ENCODE data around the gene SPANXB1.
"Not testable (repeated sequence)": the region's sequence is repeated elsewhere in the genome, so short reads cannot be mapped to it uniquely, and the experiment has no call there.

Gene SPANXB1, protein sequence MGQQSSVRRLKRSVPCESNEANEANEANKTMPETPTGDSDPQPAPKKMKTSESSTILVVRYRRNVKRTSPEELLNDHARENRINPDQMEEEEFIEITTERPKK

DNA sequence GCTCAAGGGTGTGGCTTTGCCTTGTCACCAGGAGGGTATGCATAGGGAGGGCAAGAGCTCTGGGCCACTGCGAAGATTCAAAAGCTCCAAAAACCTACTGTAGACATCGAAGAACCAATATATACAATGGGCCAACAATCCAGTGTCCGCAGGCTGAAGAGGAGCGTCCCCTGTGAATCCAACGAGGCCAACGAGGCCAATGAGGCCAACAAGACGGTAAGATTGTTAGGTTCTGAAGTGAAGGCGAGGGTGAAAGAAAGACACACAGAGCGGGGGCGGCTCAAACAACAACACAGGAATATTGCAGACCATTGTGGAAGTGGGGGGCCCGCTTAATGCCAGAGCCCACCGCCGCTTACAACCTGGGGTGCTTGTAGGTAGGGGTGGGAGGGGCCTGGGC is at the start of gene SPANXB1:
TSS of gene SPANXB1 (plus strand) at position 27 of the 400 bp plus-strand sequence. CDS start at position 127, 100 bp downstream.
- DNase-seq (ENCODE audit: low read depth); H3K4me3 ChIP-seq (ENCODE audit: low read depth, low read length): not testable (repeated sequence)

DNA sequence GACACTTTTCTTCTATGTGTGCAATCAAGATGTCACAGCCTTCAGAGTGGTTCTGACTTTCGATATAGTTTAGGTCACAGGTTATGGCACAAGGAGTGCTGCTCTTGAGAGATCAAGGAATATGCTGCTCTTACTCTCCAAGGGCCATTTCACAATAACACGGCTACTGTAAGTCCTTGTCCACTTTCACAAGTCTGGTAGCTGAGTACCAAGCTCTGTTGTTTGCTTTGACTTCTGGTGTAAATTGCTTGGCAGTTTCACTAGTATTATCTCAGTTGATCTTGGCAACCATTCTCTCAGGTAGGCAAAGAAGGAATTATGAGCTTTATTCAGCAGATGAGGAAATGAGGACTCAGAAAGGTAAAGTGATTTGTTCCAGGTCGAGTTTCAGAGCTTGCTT is 35.4 kb upstream of the SPANXB1 start:
- H3K4me3 ChIP-seq (ENCODE audit: low read depth, low read length): no peak overlapping the region
- no peak for DNase-seq (ENCODE audit: low read depth)
- TF ChIP-seq, protein P1, sequence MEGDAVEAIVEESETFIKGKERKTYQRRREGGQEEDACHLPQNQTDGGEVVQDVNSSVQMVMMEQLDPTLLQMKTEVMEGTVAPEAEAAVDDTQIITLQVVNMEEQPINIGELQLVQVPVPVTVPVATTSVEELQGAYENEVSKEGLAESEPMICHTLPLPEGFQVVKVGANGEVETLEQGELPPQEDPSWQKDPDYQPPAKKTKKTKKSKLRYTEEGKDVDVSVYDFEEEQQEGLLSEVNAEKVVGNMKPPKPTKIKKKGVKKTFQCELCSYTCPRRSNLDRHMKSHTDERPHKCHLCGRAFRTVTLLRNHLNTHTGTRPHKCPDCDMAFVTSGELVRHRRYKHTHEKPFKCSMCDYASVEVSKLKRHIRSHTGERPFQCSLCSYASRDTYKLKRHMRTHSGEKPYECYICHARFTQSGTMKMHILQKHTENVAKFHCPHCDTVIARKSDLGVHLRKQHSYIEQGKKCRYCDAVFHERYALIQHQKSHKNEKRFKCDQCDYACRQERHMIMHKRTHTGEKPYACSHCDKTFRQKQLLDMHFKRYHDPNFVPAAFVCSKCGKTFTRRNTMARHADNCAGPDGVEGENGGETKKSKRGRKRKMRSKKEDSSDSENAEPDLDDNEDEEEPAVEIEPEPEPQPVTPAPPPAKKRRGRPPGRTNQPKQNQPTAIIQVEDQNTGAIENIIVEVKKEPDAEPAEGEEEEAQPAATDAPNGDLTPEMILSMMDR (conservative IDR thresholded peaks at IDR 0.05; ENCODE audit: low read depth, low read length): no peak

DNA sequence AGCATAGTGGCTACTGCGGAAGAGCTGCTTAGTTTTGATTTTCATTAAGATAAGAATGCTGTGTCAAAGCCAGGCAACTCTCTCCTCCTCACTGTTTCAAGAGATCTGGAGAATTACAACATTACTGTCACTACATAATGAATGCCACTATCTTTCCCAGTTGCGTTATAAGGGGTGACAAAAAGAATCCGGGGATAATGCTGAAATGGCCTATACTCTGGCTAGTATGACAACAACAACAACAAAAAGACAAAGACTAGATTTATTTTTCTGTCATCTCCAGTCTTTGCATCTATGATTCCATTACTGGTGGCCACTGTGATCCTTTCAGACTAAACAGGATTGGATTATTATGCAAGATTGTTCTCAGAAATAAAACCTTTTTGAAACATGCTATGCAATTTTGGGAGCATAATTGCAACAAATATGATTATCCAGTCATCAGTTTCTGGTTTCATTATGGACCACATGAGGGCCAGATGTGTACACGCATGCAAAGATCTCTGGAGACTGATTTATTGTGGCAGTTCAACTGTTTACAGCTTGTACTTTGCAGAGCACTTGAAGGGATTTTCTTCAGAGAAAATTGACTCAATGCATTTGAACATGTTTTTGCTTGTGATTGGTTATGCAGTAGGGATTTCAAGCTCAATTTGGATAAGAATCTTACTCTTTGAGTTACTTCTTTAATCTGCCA is 31.1 kb upstream of the SPANXB1 start:
- TF ChIP-seq, protein P1 (conservative IDR thresholded peaks at IDR 0.05; ENCODE audit: low read depth, low read length): no peak

DNA sequence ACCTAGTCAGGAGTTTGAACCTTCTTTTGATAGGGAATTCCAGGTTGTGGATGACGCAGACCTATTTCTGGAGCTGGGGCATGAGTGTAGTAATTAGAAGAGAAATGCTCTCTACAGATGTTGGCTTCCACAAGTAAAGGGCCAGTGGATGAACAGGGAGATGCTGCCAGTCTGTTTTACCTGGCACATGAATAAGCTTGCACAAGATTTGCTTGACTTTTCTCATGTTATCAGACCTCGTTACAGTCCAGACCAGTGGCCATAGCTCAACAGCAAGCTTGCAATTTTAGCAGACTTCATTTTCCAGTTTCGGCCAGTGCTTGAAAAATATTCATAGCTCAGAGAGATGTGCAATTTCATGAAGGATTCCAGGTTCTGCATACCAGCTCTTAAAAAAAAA is 26.9 kb upstream of the SPANXB1 start:
- no peak for DNase-seq (ENCODE audit: low read depth)
- H3K4me3 ChIP-seq (ENCODE audit: low read depth, low read length): no peak overlapping the region
- TF ChIP-seq, protein P1 (conservative IDR thresholded peaks at IDR 0.05; ENCODE audit: low read depth, low read length): no peak

More for the DNA sequence above, 31.1 kb upstream of the SPANXB1 start:
- DNase-seq (ENCODE audit: low read depth): no peak
- no peak overlapping the region for H3K4me3 ChIP-seq (ENCODE audit: low read depth, low read length)

DNA sequence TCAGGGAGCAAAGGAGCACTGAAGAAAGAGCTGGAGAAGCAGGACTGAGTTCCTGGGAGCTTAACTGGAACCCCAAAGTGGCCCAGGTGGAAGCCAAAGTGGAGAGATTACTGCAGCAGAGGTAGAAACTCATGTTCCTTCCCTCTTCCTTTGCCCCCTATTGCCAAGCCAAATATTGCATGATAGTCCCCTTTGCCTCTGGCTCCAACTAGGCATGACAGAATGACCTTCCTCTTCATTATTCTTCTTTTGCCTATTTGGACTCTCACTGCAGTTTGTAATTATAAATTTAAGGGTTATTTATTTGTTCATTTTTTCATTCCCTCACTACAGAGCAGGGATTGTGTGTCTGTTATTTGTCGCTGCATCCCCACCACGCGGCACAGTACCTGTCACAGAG is 22.1 kb upstream of the SPANXB1 start:
- H3K4me3 ChIP-seq (ENCODE audit: low read depth, low read length): no peak overlapping the region
- TF ChIP-seq, protein P1 (conservative IDR thresholded peaks at IDR 0.05; ENCODE audit: low read depth, low read length): no peak
- no peak for DNase-seq (ENCODE audit: low read depth)

DNA sequence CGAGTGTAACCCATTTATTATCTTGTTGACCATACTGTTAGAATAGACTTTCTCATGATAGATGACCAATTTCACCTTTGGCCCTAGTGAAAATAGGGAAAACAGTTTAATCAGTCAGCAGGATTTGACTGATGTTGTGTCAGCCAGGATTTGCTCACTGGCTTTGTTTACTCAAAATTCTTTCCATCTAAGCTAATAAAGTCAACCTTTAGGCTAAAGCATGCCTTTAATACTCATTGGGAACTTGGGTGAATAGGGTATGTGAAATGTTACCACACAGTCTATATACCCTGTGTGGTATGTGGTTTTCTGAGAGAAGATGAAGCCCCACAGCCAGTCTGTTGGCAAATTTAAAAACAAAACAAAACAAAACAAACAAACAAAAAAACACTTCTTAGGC is 18.7 kb upstream of the SPANXB1 start:
- TF ChIP-seq, protein P1 (conservative IDR thresholded peaks at IDR 0.05; ENCODE audit: low read depth, low read length): no peak
- no peak for DNase-seq (ENCODE audit: low read depth)
- H3K4me3 ChIP-seq (ENCODE audit: low read depth, low read length): no peak overlapping the region

DNA sequence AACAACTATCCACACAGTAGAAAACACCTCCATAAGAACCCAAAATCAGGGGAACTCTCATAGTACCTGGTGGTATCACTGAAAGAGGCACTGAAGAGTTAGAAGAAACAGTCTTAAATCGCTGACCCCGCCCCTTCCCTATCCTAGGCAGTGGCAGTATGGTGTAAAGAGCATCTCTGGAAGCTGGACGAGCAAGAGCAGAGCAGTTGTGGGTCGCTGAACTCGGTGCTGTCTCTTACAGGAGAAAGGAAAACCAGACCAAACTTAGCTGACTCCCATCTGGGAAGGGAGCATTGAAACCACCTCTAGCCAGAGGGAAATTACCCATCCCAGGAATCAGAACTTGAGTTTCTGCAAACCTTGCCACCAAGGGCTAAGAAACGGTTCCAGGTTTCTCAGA is 2.8 kb downstream of the SPANXB1 start:
- not testable (repeated sequence) for DNase-seq (ENCODE audit: low read depth)

DNA sequence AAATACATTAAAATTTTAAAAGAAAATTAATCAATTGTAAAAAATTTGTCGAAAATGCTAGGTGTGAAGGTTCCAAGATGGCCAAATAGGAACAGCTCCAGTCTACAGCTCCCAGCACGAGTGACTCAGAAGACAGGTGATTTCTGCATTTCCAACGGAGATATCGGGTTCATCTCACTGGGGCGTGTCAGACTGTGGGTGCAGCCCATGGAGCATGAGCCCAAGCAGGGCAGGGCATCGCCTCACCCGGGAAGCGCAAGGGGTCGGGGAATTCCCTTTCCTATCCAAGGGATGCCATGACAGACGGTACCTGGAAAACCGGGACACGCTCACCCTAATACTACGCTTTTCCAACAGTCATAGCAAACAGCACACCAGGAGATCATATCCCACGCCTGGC is 41.9 kb downstream of the SPANXB1 start:
- not testable (repeated sequence) for DNase-seq (ENCODE audit: low read depth)

More for the DNA sequence above, 2.8 kb downstream of the SPANXB1 start:
- H3K4me3 ChIP-seq (ENCODE audit: low read depth, low read length): not testable (repeated sequence)

DNA sequence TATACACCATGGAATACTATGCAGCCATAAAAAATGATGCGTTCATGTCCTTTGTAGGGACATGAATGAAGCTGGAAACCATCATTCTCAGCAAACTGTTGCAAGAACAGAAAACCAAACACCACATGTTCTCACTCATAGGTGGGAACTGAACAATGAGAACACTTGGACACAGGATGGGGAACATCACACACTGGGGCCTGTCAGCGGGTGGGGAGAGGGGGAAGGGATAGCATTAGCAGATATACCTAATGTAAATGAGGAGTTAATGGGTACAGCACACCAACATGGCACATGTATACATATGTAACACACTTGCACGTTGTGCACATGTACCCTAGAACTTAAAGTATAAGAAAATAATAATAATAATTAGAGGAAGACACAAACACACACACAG is 47.5 kb downstream of the SPANXB1 start:
- not testable (repeated sequence) for H3K4me3 ChIP-seq (ENCODE audit: low read depth, low read length); DNase-seq (ENCODE audit: low read depth)

More for the DNA sequence above, 41.9 kb downstream of the SPANXB1 start:
- not testable (repeated sequence) for H3K4me3 ChIP-seq (ENCODE audit: low read depth, low read length)

Data from choroid plexus epithelial cell (primary cell).